Activated CD4-positive, alpha-beta T cell treated with anti-CD3 and anti-CD28 coated beads, Interleukin-2, amount 50 U/mL, for 4 hours (primary cell): ENCODE measurements around the gene ACOT8.
"Not testable (repeated sequence)": the region's sequence is repeated elsewhere in the genome, so short reads cannot be mapped to it uniquely, and the experiment has no call there.

ENCODE experiments used
- DNase-seq, 2 experiments: peaks; one replicate each; pipeline ENCODE4 v3.0.0-alpha.2; 2020

Gene ACOT8

GRCh38 chr20:45850926-45851325, 6.3 kb downstream of the ACOT8 start:
- DNase-seq, result no peak

GRCh38 chr20:45850238-45850637, 7.0 kb downstream of the ACOT8 start:
- no peak for DNase-seq

GRCh38 chr20:45848969-45849582, 8.1 kb downstream of the ACOT8 start:
- DNase-seq, result no peak

- DNase-seq, result no peak
Observed at GRCh38 chr20:45848421-45848820, 8.8 kb downstream of the ACOT8 start.

DNA sequence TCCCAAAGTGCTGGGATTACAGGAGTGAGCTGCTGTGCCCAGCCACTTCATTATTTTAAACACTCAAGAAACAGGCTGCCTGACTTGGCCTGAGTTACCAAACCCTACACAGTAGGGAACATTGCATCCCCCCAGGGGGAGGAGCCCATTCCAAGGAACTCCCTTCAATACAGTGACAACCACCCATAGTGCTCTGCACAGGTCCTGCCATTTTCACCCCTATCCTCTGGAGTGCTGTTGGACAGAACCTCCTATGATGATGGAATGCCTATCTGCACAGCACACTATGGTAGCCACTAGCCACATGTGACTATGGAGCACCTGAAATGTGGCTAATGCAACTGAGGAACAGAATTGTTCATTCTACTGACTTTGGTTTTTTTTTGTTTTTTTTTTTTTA, 11.7 kb downstream of the ACOT8 start:
- DNase-seq, result no peak

DNA sequence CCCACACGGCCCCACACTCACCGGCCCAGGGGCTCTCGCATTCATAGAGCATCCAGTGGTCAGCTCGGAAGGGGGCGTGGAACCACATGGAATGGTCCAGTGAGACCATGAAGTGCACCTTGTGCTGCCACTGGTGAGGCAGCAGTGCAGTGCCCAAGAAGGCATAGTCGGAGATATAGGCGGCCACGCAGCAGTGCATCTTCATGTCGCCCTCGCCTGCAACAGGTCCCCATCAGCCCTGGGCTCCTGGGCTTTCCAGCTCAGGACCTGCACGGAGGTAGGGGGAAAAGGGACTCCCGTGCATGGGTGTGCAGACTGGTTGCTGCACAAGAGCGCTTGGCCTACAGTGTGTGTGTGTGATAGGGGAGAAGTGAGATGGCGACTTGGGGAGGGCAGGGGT, 13.7 kb downstream of the ACOT8 start:
- no peak for DNase-seq

GRCh38 chr20:45842169-45842812, 14.9 kb downstream of the ACOT8 start:
- no peak for DNase-seq

GRCh38 chr20:45841407-45842129, 15.6 kb downstream of the ACOT8 start:
- DNase-seq, result no peak

DNA sequence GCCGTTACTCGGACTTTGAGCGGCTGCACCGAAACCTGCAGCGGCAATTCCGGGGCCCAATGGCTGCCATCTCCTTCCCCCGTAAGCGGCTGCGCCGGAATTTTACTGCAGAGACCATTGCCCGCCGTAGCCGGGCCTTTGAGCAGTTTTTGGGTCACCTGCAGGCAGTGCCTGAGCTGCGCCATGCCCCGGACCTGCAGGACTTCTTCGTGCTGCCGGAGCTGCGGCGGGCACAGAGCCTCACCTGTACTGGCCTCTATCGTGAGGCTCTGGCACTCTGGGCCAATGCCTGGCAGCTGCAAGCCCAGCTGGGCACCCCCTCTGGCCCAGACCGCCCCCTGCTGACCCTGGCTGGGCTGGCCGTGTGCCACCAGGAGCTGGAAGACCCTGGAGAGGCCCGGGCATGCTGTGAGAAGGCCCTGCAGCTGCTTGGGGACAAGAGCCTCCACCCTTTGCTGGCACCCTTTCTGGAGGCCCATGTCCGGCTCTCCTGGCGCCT, 16.4 kb downstream of the ACOT8 start:
- no peak for DNase-seq

- DNase-seq, result no peak
Observed at GRCh38 chr20:45836841-45837240, 20.4 kb downstream of the ACOT8 start.

GRCh38 chr20:45835825-45836224, 21.4 kb downstream of the ACOT8 start:
- no peak for DNase-seq

GRCh38 chr20:45835329-45835765, 21.8 kb downstream of the ACOT8 start:
- DNase-seq, result no peak

GRCh38 chr20:45834797-45835161, 22.4 kb downstream of the ACOT8 start:
- no peak for DNase-seq

GRCh38 chr20:45833883-45834796, 23.1 kb downstream of the ACOT8 start:
- DNase-seq, result peak; percentile 31 to 37

- DNase-seq, result no peak
Observed at GRCh38 chr20:45833030-45833882, 23.9 kb downstream of the ACOT8 start, which contains the start of gene SNX21. TSS of gene SNX21 (plus strand) at chr20:45833799. CDS start at chr20:45833920, 121 bp downstream.

DNA sequence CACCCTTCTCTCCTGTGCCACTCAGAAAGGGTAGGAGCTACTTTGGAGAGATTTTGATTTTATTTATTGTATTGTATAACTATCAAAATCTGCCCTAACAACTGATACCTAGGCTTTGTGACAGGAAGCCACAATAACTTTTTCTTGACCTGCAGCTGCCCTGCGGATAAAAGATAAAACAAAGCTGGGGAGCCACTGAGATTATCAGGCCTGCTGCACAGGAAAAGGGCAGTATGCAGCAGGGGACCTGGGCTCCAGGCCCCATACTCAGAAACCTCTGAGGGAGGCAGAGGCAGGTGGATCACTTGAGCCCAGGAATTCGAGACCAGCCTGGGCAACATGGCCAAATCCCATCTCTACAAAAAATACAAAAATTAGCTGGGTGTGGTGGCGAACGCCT, 24.6 kb downstream of the ACOT8 start:
- DNase-seq, result no peak

- not testable (repeated sequence) for DNase-seq
Observed at GRCh38 chr20:45829673-45830106, 27.5 kb downstream of the ACOT8 start.

DNA sequence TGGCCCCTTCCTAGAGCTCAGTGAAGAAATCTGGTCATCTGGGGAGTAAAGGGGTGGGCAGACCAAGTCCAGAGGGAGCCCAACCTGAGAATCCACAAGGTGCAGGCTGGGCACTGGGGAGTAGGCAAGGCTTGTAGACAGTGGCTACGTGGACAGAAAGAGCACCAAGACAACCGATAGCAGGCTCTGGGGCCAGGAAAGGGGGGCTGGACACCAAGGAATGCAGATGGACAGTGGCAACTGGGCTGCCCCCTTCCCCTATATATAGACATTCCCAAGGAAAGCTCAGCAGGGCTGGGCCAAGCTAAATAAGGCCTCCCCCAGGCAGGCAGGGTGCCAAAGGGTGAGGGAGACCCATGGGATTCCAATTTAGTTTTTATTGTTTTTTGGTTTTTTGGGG, 28.6 kb downstream of the ACOT8 start:
- no peak for DNase-seq

GRCh38 chr20:45827712-45828111, 29.5 kb downstream of the ACOT8 start:
- no peak for DNase-seq

- DNase-seq, result no peak
Observed at GRCh38 chr20:45827030-45827652, 30.1 kb downstream of the ACOT8 start, which contains the start of gene TNNC2. TSS of gene TNNC2 (minus strand) at chr20:45827312. CDS start at chr20:45827248, 64 bp downstream.

DNA sequence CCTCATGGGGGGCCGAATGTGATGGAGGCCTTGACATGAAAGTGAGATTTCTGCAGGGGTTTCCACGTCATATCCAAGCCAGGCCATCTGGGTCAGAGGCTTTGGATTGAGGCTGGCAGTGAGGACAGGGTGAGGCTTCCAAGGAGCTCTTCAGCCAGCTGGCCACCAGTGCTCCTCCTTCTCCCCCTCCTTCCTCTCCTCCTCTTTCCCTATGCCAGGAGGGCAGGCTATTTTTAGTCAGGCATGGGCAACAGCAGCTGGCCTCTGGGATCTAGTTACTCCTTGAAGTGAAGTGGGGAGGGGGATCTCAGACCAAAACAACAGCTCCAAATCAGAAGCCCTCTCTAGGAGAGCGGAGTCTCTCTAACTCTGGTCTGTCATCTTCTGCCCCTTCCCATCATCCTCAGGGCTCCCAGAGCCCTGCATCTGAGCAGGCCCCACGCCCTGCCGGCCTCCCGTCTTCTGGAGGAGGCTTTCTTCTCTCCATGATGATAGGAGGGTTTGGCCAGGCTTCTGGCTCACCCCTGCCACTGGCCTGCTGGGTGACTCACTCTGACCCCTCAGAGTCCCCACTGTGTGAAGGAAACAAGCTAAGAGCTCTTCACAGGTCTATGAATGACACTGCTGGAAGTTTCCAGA, 30.7 kb downstream of the ACOT8 start:
- DNase-seq, result no peak
